Activated T-helper 9 cell treated with anti-CD3 and anti-CD28 coated beads, Interleukin-2, amount 50 U/mL, for 16 hours (primary cell): Measurements from ENCODE around the gene SSR1.
A peak's percentile ranks its signal among the peaks of the same experiment; 100 is the strongest.

Experiments used
- DNase-seq: peaks from one replicate; pipeline ENCODE4 v3.0.0-alpha.2; 2020; ENCODE audit warnings: low read depth

Gene SSR1

DNA sequence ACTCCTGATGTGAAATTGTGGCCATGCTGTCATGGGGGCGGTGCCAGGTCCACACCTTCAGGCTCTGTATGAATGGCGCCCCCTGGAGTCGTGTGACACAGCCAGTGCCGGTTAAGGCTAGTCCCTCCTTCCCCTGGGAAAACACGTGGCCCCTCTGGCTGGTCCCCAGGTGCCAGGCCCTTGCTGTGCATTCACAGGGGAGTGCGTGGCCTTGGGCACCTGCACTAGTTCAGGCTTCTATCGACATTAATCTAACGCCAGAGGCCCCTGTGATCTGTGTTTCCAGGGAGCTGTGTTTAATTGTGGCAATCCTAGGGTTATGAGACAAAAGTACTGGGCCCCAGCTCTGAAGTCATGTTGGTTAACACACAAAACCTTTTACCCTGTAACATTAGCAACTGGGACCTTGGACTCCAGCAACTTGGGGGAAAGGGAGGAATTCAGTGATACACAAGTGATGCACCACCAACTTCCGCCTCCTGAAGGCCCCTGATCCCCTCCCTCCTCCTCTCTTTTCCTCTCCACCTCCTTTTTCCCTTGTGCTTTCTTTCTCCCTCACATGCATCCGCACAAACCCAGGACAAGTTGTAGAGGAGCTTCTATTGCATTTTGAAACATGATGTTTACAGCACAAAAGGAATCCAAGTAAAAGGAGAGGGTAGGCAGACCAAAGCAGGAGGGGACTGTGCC lies 74.0 kb downstream of the SSR1 start:
- DNase-seq = peak; percentile 57

DNA sequence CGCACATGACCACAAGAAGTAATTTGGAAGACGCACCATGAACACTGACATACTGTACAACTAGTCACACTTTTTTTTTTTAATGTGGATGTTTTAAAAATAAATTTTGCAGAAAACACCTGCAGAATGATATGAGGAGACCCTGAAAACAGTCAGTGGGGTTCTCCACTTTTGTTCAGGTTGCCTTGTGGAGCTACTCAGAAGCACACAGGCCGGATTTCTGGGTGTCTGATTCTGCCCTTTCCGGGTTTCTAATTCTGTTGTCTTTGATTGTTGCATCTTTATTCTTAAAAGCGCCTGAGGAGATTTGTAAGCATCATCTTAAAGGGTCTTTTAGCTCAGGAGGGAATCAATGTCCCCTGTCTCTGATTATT lies 74.5 kb downstream of the SSR1 start:
- no peak for DNase-seq

DNA sequence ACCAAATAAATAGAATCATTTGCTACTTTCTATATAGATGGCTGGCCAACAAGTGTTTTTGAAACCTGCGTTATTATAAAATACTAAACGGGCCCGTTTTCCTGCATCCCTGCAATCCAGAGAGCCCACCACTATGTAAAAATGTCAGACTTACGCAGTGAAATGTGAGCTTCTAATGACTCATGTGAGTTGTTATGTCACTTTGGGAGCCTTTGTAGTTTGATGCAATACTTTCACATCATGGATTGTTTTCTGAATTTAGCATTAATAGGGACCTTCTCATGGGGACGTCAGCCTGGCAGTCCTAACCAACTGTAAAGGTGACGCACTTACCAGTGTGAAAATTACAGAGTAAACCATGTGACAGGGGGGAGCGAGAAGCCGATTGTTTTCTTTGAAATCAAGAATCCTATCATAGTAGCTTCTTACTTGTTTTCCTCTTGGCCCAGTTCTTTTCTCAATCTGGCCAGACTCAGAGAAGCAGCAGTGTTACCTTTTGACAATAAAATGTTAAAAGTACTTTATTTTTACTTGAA lies 75.3 kb downstream of the SSR1 start:
- DNase-seq = no peak

DNA sequence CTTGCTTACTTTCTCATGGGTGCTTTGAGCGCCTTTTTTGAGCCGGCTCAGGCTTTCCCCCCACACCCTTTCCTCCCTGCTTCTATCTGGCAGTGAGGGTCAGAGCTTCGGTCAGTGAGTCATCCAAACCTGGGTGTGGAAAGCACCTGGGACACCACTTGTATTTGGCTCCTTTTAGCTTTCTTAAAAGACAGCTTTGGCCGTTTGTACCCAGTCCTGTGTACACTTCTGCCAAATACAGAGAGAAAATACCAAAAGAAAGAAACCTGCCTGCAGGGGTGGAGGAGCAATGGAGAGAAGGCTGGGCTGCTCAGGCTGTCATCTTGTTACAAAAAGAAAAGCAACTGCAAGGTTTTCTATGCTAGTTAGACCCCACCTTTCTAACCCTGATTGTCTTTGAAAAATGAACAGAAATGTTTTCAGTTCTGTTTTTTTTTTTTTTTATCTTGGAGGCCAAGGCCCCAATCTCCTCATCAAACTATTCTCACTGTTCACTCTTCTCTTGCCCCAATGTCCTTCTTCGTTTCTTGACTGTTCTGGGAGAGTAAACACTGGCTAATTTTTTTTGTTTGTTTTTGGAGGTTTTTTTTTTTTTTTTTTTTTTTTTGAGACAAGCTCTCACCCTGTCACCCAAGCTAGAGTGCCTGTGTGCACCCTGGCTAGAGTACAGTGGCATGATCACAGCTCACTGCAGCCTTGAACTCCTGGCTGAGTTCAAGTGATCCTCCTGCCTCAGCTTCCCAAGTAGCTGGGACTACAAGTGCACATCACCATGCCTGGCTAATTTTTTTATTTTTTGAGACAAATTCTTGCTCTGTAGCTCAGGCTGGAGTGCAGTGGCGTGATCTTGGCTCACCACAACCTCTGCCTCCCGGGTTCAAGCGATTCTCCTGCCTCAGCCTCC lies 76.4 kb downstream of the SSR1 start:
- no peak for DNase-seq

DNA sequence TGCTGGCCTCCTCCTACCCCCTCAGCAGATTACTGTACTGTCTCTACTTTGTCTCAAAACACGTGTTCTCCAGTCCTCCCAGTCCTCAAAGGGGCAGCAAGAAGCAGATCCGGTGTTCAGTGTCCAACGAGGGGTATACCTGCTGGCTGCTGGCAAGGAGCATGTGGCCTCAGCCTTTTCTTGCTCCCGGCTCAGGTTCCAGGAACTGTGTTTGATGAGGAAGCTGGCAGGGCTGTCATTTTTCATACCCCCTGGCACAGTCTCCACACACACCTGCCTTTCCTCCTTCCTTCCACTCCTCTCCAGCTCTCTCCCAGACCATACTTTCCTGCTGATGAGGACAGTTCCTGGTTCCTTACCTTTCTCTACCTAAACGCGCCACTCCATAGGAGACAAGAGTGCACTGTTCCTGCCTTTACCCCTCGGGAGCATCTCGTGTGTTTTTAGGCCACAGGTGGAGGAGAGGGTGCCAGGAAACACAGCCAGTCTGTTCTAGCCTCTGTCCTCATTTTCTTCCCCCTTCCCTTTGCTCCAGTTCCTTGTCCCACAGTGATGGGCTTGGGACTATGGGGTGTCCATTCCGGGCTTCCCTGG lies 77.2 kb downstream of the SSR1 start:
- DNase-seq = no peak

DNA sequence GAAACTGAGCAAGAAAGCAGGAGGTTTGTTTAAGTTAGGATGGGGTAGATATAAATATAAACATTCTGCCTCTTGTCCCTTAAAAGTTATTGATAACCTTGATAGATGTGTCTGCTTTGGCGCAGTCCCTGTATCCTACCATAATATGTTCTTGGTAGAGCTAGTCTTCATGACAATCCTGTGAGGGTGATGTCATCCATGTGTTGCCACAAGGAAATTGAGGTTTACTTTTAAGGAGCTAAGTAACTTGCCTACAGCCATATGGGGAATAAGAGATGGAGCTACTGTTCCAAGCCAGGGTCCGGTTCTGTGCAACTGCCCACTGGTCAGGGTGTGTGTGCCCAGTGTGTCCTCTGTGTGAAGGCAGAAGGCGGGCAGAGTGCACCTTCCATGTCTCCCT lies 78.5 kb downstream of the SSR1 start:
- DNase-seq = no peak

DNA sequence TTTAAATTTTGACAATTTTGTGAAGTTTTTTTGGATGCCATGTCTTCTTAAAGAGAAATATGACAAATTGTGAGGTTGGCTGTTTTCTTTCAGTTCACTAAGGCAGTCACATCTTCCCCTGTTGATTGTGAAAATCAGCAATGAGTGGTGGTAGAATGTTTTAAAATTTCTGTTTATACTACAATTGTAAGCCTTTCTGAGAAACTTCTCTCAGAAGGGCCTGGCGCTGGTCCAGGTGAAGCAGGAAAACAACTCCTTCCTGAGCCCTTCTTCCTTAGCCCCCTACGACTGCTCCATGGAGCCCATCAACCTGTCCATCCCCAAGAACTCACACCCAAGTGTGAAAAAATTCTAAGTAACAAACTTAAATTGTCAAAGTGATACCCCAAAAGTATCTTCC lies 80.6 kb downstream of the SSR1 start:
- DNase-seq = no peak

DNA sequence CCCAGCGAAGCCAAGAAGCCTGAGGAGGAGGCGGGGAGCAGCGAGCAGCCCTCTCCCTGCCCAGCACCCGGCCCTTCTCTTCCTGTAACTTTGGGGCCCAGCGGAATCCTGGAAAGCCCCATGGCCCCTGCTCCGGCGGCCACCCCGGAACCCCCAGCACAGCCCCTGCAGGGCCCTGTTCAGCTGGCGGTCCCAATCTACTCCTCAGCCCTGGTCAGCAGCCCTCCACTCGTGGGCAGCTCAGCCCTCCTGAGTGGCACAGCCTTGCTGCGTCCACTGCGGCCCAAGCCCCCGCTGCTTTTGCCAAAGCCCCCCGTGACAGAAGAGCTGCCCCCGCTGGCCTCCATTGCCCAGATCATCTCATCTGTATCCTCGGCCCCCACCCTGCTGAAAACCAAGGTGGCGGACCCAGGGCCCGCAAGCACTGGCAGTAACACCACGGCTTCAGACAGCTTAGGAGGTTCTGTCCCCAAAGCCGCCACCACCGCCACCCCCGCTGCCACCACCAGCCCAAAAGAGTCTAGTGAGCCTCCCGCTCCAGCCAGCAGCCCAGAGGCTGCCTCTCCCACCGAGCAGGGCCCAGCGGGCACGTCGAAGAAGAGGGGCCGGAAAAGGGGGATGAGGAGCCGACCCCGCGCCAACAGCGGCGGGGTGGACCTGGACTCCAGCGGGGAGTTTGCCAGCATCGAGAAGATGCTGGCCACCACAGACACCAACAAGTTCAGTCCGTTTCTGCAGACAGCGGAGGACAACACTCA lies 81.9 kb downstream of the SSR1 start:
- no peak for DNase-seq

DNA sequence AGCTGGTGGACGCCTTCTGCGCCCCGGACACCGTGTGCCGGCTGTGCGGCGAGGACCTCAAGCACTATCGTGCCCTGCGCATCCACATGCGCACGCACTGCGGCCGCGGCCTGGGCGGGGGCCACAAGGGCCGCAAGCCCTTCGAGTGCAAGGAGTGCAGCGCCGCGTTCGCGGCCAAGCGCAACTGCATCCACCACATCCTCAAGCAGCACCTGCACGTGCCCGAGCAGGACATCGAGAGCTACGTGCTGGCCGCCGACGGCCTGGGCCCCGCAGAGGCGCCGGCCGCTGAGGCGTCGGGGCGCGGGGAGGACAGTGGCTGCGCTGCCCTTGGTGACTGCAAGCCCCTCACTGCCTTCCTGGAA lies 82.7 kb downstream of the SSR1 start:
- DNase-seq = no peak

DNA sequence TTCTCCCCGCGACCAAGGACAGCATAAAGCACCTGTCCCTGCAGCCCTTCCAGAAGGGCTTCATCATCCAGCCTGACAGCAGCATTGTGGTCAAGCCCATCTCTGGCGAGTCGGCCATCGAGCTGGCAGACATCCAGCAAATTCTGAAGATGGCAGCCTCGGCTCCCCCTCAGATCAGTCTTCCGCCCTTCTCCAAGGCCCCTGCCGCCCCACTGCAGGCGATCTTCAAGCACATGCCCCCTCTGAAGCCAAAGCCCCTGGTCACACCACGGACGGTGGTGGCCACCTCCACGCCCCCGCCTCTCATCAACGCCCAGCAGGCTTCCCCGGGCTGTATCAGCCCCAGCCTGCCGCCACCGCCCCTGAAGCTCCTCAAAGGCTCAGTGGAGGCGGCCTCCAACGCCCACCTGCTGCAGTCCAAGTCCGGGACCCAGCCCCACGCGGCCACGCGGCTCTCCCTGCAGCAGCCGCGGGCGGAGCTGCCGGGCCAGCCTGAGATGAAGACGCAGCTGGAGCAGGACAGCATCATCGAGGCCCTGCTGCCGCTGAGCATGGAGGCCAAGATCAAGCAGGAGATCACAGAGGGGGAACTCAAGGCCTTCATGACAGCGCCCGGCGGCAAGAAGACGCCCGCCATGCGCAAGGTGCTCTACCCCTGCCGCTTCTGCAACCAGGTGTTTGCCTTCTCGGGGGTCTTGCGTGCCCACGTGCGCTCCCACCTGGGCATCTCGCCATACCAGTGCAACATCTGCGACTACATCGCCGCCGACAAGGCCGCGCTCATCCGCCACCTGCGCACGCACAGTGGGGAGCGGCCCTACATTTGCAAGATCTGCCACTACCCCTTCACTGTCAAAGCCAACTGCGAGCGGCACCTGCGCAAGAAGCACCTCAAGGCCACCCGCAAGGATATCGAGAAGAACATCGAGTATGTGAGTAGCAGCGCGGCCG lies 83.3 kb downstream of the SSR1 start:
- no peak for DNase-seq

DNA sequence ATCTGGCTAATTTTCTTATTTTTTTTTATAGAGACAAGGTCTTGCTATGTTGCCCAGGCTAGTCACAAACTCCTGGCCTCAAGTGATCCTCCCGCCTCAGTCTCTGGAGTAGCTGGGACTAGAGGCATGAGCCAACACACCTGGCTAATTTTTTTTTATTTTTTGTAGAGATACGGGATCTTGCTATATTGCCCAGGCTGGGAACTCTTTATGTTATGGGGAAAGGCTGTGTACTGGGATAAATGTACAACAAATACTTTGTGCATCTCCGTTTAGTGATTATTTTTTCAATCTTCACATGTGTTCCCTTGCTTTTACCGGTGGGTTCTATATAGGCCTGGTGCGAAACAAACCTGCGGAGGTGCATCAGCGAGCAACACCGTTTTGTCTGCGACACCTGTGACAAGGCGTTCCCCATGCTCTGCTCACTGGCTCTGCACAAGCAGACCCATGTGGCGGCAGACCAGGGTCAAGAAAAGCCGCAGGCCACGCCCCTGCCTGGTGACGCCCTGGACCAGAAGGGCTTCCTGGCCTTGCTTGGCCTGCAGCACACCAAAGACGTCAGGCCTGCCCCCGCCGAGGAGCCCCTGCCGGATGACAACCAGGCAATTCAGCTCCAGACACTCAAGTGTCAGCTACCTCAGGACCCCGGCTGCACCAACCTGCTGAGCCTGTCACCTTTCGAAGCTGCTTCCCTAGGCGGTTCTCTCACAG lies 84.2 kb downstream of the SSR1 start:
- no peak for DNase-seq

DNA sequence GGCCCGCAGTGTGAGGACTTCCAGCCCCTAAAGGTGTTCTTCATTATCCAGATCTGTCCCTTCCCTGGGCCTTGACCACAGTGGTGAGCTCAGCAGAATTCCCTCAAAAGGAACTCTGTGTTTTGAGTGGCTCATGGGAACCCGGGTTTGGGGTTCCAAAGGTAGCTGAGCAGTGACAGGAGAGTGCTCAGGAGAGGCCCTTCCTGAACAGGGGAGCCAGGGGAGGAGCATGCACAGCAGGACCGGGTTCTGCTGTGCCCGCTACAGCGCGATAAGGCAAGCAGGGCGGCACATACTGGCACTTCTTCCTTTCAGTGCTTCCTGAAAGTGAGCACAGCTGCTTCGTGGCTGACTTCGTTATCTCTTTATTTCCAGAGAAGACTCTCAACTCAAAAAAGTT lies 88.3 kb downstream of the SSR1 start:
- no peak for DNase-seq

DNA sequence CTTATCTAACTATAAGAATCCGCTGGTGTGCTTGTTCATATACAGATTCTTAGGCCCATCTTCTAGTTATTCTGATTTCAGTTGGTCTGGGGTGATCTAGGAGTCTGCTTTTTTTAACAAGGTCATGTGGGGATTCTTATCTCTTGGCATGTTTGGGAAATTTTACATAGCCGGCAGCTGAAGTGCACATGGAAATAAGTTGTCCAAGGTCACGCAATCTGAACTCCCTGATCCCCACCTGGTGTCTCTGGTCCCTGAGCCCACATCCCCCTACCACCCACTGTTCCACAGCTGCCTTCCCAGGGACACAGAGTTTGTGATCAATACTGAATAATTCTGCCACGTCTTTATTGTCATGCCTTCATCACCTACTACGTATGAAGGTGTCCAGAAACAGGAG lies 90.8 kb downstream of the SSR1 start:
- no peak for DNase-seq

DNA sequence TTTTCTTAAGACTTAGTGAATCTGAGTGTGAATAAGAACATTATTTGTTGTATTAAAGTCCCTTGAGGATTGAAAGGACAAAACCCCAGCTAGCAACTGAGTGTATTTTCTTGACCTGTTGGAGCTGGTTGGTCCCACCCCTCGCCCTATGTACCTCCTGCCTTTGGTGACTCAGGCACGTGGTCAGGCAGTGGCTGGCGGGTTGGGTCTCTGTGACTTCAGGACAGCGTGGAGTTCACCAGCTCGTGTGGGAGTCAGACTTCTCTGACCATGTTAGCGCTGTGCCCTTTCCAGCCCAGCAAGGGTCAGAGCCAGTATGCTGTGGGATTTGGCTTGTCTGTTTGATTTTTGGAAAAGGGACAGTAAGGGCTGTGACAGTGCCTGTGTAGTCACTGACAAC lies 93.7 kb downstream of the SSR1 start:
- no peak for DNase-seq

DNA sequence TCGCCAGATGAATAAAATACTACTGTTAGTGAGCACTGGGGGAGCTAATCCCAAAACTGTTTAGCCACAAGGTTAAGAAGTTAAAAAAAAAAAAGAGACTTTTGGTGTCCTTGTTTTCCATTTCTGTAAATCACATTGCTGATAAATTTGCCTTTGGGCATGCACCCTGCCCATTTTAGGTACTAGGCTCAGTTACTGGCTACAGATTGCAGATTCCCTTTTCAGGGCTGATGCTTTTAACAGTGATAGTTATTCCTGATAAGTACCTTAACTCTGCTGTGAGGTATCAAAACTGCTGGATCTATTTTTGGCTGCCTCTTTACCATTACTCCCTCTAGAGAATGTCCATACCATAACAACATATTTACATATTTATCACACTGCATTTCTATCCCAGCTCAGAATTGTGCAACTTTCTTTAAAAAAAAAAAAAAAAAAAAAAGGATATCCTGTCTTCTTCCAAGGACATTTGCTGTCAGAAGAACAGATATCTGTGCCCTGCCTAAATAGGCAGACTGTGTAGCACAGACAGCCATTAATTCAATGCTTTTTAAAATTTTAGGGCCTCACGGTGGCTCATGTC lies 94.5 kb downstream of the SSR1 start:
- DNase-seq = no peak
